ENCODE data around the gene EEPD1. TPM values are rescaled to one million over a fixed set of nuclear protein-coding genes. Genes with fewer than 3 reads are reported as not detected.

The EEPD1 gene
- total RNA-seq, 1 donor from 2014 or later = 5.4 TPM

DNA sequence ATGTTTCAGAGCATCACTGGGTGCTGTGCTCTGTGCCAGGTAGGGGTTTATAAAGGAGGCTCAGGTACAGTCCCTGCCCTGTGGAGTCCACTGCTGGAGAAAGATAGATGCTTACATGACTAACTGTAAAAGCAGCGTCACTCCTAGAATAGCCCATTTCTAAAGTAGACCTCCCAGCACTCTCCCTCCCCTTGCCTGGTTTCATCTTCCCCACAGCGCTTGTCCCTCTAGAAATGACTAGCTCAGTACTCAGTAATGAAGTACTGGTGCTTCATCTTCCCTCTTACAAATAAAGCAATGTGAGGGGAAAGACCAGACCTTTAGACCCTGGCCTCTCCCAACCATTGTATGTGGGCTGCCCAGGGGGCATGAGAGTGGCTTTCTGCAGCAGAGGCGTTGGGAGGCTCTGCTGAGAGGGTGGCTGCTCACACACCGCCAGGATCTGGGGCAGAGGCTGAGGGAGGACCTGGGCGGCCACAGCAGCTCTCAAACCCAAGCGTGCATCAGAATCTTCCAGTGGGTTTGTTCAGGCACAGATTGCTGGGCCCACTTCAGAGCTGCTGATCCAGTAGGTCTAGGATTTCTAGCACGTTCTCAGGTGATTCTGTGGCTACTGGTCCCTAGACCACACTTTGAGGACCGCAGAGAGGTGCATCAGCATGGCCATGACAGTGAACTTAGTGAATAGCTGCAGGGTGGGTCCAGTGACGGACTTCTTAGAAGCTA lies 126.3 kb downstream of the EEPD1 start:
- Mint-ChIP-seq H3K36me3 (ENCODE audit: low read depth, unreplicated experiment) (no peaks in the 10 kb centered on the region), H3K9me3 (ENCODE audit: unreplicated experiment) (no peaks in the 10 kb centered on the region), H3K27me3 (ENCODE audit: low read depth, unreplicated experiment) (no peaks in the 10 kb centered on the region), H3K27ac (ENCODE audit: unreplicated experiment) (peak overlapping the region; percentile 58), H3K4me3 (ENCODE audit: unreplicated experiment) (no peak overlapping the region), H3K4me1 (ENCODE audit: low read depth, unreplicated experiment) (peaks cover 41% of the 10 kb centered on the region)
- peaks cover 32% of the 10 kb centered on the region for H3K4me1 ChIP-seq (ENCODE audit: insufficient read depth, low read length)
- FAIRE-seq = no peak
- no peak overlapping the region for H3K27ac ChIP-seq (ENCODE audit: low read depth, low read length)
- no peak overlapping the region for H2AFZ ChIP-seq (ENCODE audit: low read depth, low read length)
- no peaks in the 10 kb centered on the region for H3K79me2 ChIP-seq (ENCODE audit: insufficient read depth, low read length)
- no peak for DNase-seq (ENCODE audit: low read depth)
- TF ChIP-seq EZH2 (IDR thresholded peaks at IDR 0.05; ENCODE audit: insufficient read depth, low read length) = no peak
- TF ChIP-seq, protein P1, sequence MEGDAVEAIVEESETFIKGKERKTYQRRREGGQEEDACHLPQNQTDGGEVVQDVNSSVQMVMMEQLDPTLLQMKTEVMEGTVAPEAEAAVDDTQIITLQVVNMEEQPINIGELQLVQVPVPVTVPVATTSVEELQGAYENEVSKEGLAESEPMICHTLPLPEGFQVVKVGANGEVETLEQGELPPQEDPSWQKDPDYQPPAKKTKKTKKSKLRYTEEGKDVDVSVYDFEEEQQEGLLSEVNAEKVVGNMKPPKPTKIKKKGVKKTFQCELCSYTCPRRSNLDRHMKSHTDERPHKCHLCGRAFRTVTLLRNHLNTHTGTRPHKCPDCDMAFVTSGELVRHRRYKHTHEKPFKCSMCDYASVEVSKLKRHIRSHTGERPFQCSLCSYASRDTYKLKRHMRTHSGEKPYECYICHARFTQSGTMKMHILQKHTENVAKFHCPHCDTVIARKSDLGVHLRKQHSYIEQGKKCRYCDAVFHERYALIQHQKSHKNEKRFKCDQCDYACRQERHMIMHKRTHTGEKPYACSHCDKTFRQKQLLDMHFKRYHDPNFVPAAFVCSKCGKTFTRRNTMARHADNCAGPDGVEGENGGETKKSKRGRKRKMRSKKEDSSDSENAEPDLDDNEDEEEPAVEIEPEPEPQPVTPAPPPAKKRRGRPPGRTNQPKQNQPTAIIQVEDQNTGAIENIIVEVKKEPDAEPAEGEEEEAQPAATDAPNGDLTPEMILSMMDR (IDR thresholded peaks at IDR 0.05; ENCODE audit: insufficient read depth, low read depth, low read length) = no peak
- H3K27me3 ChIP-seq (ENCODE audit: insufficient read depth, low read length) = no peaks in the 10 kb centered on the region
- H3K4me2 ChIP-seq (ENCODE audit: low read length) = peak overlapping the region; percentile 15
- no peaks in the 10 kb centered on the region for H3K9me3 ChIP-seq (ENCODE audit: insufficient read depth, low read depth, low read length)
- H3K9ac ChIP-seq (ENCODE audit: low read length) = no peak overlapping the region
- no peak overlapping the region for H3K4me3 ChIP-seq (ENCODE audit: insufficient read depth, low read depth, low read length)
- H4K20me1 ChIP-seq (ENCODE audit: insufficient read depth, low read length) = no peaks in the 10 kb centered on the region
- no peaks in the 10 kb centered on the region for H3K36me3 ChIP-seq (ENCODE audit: insufficient read depth, low read length)

DNA sequence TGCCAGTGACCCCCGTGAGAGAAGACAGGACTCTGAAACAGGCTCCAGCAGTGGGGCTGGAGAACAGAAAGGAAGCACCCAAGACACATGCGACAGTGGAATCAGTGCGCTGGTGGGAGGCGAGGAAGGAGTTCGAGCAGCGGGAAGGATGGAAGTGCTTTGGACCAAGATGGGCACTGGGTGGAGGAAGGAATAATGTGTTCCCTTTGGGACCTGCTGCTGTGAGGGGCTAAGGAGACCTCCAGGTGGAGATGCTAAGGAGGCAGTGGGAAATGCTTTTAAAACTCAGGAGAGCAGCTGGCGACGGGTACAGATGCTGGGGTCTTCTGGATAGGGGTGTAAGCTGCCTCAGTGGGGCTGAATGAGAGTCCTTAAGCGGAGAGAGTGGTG lies 126.9 kb downstream of the EEPD1 start:
- Histone ChIP-seq H3K4me2 (ENCODE audit: low read length) (peak overlapping the region; percentile 83), H2AFZ (ENCODE audit: low read depth, low read length) (no peak overlapping the region), H4K20me1 (ENCODE audit: insufficient read depth, low read length) (no peaks in the 10 kb centered on the region), H3K36me3 (ENCODE audit: insufficient read depth, low read length) (no peaks in the 10 kb centered on the region), H3K9me3 (ENCODE audit: insufficient read depth, low read depth, low read length) (no peaks in the 10 kb centered on the region), H3K4me3 (ENCODE audit: insufficient read depth, low read depth, low read length) (no peak overlapping the region), H3K4me1 (ENCODE audit: insufficient read depth, low read length) (peaks cover 32% of the 10 kb centered on the region), H3K27me3 (ENCODE audit: insufficient read depth, low read length) (no peaks in the 10 kb centered on the region), H3K9ac (ENCODE audit: low read length) (no peak overlapping the region), H3K79me2 (ENCODE audit: insufficient read depth, low read length) (no peaks in the 10 kb centered on the region), H3K27ac (ENCODE audit: low read depth, low read length) (no peak overlapping the region)
- Mint-ChIP-seq H3K36me3 (ENCODE audit: low read depth, unreplicated experiment) (no peaks in the 10 kb centered on the region), H3K4me3 (ENCODE audit: unreplicated experiment) (no peak overlapping the region), H3K4me1 (ENCODE audit: low read depth, unreplicated experiment) (peaks cover 41% of the 10 kb centered on the region), H3K27ac (ENCODE audit: unreplicated experiment) (peak overlapping the region; percentile 38), H3K9me3 (ENCODE audit: unreplicated experiment) (no peaks in the 10 kb centered on the region), H3K27me3 (ENCODE audit: low read depth, unreplicated experiment) (no peaks in the 10 kb centered on the region)
- no peak for FAIRE-seq
- no peak for DNase-seq (ENCODE audit: low read depth)
- TF ChIP-seq, protein P1 (IDR thresholded peaks at IDR 0.05; ENCODE audit: insufficient read depth, low read depth, low read length) = no peak
- no peak for TF ChIP-seq EZH2 (IDR thresholded peaks at IDR 0.05; ENCODE audit: insufficient read depth, low read length)

All from astrocyte (in vitro differentiated cells and primary cell).